HL-60 (cell line): ENCODE results near the gene PAQR4.

ENCODE experiments used
- CTCF ChIP-seq: IDR thresholded peaks from one replicate; pipeline ENCODE4 v1.5.1; 2011; ENCODE audit warnings: low read length, control low read depth, inconsistent platforms; ENCODE audit not compliant: insufficient read depth
- GABPA ChIP-seq: IDR thresholded peaks from 2 replicates; pipeline ENCODE4 v1.6.1; 2012; ENCODE audit warnings: low read depth
- REST ChIP-seq: IDR thresholded peaks from 2 replicates; pipeline ENCODE4 v1.6.1; 2012; ENCODE audit warnings: low read depth; ENCODE audit not compliant: insufficient replicate concordance

- TF ChIP-seq CTCF, result no peak
- no peak for TF ChIP-seq REST
- no peak for TF ChIP-seq GABPA
Observed at GRCh38 chr16:2952679-2953078, 16.5 kb upstream of the PAQR4 start.
